ENCODE data around the gene SGIP1.

Gene SGIP1

GRCh38 chr1:66607458-66607857 lies 73.5 kb downstream of the SGIP1 start:
- no peak for DNase-seq

DNA sequence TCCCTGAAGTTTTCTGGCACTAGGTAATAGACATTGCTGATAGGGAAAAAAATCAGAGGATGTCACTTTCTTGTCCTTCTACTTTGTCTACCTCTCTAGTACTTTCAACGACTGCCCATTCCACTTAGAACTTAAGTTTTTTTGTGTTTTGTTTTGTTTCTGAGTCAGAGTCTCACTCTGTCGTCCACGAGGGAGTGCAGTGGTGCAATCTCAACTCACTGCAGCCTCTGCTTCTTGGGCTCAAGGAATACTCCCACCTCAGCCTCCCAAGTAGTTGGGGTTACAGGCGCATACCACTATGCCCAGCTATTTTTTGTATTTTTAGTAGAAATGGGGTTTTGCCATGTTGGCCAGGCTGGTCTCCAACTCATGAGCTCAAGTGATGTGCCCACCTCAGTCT lies 79.2 kb downstream of the SGIP1 start:
- DNase-seq, result no peak

GRCh38 chr1:66617362-66618184 lies 83.6 kb downstream of the SGIP1 start:
- no peak for DNase-seq

DNA sequence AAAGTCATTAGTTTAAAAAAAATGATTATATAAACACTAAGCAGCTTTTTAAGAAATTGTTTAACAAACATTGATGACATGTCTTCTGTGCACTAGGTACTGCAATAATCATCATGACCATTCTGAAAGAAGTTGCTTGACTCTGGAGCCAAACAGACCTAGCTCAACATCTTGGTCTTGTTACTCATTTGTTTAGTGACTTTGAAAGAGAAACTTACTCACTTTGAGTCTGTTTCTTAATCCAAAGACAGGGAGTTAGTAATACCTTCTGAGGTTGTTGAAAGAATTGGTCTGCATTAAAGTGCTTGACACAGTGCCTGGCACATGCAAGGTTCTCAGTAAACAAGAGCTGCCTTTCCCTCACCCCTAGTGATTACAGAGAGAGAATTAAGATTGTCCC lies 84.4 kb downstream of the SGIP1 start:
- DNase-seq, result peak; percentile 6

- DNase-seq, result no peak
Observed at GRCh38 chr1:66623812-66624211, 89.9 kb downstream of the SGIP1 start.

DNA sequence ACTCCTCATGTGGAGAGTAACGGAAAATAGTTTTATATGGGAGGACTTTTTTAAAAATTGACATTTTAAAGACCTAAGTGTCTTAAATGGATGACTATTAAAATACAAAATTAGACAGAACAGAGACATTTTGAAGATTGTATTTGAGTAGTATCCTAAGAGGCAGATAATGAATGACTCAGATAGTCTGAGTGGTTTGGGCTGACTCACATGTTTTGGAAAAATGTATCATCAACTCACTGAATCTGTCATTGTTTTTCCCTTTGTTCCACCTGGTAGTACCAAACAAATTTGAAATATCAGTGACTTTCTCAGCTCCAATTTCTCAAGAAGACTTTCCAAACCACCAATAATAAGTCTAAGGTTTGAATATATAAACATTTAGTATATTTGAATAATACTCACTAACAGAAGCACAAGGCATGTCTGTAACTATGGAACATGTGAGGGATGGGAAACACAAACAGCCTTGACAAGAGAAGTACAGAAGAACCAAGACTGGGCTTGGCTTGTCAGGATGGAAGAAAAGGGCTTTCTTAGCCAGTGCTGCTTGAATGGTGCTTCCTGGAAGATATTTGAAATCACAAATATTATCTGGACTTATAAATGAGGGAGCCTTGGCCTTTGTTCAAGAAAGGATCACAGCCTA lies 90.6 kb downstream of the SGIP1 start:
- DNase-seq, result peak; percentile 9

- DNase-seq, result no peak
Observed at GRCh38 chr1:66626261-66626660, 92.3 kb downstream of the SGIP1 start.

DNA sequence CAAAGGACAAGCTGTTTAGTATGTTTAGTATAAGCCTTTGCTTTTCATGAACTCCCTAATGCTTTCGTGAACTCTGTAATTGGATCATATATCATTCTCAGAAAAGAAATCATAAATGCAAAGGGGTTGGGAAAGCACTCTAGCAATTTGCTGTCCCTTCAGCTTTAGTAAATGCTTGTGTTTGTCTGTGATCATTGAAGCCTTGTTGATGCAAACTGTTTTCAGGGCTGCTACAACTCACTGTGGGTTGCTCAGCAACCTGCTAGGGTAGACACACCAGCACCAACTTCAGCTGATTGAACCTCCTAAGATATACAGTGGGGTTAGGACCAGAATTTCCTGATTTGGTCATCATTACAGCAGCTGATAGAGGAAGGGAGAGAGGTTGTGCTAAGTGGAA lies 95.0 kb downstream of the SGIP1 start:
- no peak for DNase-seq

DNA sequence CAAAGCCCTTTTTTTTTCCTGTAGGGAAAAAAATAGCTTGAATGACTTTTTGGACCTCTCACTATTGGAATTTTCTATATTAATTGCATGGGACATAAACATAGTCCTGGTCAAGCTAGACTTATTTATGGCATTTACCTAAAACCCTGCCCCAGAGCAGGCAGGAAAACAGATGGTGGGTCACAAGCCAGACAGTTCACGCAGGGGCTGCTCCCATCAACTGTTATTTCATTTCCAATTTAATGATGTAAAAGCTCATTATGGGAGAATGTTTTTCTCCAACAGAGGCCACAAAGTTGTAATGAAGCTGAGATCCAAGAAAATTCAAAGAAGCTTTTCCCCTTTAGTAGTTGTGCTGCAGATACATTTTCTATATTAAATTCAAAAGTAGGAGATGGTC lies 99.2 kb downstream of the SGIP1 start:
- no peak for DNase-seq

- no peak for DNase-seq
Observed at GRCh38 chr1:66637146-66637545, 103.2 kb downstream of the SGIP1 start.

GRCh38 chr1:66641891-66642473 lies 108.0 kb downstream of the SGIP1 start:
- DNase-seq, result no peak

- DNase-seq, result no peak
Observed at GRCh38 chr1:66642992-66643391, 109.0 kb downstream of the SGIP1 start.

DNA sequence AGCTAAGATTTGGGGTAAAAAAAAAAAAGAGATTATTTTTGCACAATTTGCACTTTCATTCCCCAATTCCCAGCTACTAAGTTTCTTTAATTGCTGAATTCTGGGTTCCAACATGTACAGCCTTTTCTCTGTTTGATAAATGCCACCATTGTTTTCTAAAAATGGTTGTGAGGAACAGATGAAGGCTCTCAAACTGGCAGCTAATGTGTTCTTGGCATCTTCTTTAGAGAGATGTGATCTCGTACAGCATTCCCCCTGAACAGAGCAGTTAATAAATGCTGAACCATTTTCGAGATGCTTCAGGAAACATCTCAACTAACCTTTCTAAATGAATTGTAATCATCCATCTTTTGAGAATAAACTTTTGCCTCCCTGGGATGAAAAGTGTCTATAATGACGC lies 110.4 kb downstream of the SGIP1 start:
- DNase-seq, result no peak

GRCh38 chr1:66648901-66649595 lies 115.1 kb downstream of the SGIP1 start:
- DNase-seq, result peak; percentile 65

DNA sequence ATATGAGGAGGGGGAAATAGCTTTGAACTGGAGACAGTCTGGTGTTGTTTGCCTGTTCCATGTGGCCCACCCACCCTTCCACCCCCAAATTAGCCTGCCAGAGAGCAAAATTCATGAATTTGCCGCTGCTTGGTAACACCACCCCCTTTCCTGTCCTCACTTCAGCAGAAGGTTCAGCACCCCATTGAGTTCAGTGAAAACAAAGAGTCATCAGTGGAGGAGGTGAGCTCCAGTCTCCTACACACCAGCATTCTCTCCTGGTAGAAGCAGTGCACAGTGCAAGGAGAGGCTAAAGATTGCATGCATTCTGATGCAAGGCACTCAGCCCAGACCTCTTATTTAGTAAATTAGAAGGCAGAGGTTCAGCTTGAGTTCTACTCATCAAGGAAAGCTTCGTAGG lies 118.6 kb downstream of the SGIP1 start:
- DNase-seq, result no peak

DNA sequence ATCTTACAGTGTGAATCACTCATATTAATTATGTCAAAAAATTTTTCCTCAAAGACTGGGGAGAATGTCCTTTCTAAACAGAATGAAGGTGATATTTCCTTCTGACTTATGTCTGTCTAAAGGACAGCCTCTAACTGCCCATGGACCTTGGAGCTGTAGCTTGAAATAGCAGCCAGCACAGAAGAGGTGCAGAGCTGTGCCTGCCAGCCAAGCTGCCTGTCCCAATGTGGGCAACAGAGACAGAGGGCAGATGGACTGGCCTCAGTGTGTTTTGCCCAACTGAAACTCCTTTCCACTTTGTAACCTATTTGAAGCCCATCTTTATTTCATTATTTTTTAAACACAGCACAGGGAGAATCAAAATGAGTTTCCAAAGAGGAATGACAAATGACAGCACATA lies 120.7 kb downstream of the SGIP1 start:
- DNase-seq, result no peak

DNA sequence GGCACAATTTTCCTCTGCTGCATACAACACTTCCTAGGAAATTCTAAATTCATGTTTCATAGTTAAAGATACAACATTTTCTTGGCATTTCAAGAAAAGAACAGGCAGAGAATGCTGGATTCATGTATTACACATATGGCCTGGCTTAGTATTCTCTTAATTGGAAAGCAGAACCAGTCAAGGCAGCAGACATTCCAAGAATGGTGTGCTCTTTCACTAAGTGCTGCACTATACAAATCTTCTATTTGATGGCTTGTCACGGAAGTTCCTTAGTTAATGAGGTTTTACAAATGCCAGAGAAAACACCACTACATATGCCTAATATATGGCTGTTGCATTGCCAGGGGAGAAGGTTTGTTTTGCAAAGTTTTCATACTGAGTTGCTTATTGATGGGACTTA lies 137.5 kb downstream of the SGIP1 start:
- DNase-seq, result no peak

DNA sequence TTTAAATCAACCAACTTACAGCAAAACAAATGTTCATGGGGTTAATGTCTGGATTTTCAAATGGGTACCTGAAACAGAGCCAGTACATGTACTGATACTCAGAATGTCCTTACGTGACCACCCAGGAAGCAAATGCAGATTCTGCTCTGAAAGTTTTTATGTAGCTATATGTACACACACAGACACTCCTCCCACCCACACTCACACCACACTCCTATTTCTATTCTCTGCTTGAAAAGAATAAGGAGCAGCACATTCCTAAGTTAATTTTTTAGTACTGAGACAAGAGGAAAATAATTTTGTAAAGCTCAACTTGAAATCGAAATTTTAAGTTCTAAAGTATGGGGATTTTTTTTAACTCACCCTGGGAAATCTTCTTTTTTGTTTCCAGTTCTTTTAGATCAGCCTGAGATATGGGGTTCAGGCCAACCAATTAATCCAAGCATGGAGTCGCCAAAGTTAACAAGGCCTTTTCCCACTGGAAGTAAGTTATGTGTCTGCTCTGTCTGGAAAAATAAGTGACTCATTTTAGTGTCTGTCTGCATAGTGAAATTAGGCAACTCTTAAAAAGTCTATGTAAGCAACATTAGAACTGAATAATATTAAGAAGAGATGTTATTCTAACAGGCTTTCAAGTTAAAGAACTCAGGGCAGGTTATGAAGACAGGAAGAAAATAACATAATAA lies 142.8 kb downstream of the SGIP1 start:
- DNase-seq, result no peak

GRCh38 chr1:66678146-66678545 lies 144.2 kb downstream of the SGIP1 start:
- DNase-seq, result no peak

DNA sequence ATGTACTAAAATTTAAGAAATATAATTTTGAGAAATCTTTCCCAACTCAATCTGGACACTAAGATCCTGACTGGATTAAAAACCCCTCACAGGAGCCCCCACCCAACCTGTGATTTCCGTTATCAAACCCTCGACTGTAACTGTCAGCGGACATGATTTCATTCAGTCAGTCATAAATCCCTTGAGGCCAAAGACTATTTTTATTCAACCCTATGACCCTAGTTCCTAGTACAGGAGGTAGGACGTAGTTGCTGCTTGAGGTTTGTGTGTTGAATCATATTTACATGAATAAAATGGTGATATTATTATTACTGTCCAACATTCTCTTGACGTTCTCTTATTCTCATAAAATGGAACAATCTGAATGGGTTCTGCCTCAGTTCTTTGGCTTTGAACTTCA lies 145.2 kb downstream of the SGIP1 start:
- DNase-seq, result no peak

- DNase-seq, result no peak
Observed at GRCh38 chr1:66681686-66682085, 147.7 kb downstream of the SGIP1 start.

DNA sequence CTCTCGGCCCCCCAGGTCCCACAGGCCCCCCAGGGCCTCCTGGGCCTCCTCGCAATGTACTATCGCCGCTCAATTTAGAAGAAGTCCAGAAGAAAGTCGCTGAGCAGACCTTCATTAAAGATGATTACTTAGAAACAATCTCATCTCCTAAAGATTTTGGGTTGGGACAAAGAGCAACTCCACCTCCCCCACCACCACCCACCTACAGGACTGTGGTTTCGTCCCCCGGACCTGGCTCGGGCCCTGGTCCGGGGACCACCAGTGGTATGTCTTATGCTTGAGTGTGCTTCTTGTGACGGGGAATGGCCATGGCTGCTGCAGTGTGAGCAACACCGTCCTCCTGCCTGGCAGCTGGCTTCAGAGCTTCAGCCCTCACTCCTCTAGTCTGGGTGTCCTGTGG lies 148.2 kb downstream of the SGIP1 start:
- no peak for DNase-seq

DNA sequence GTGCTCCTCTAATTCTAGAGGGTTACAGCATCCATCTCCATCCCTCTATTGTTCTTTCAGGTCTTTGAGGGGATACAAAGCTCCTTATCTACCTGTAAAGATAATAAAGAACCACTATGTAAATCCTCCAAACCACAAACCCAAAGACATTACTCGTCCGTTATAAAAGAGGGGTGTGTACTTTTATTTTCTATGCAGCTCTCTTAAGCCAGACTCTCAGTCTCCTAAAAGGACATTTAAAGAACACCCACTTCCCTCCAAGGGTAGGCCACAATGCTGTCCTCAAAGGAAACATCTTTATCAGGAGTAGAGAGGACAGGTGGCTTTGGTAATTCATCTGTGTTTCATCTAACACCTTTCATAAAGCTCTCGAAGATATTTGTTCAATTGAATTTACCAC lies 150.4 kb downstream of the SGIP1 start:
- DNase-seq, result no peak

Measured in suppressor macrophage treated with lipopolysaccharide for 4 hours (primary cell).